NAMALWA (cell line): ENCODE measurements around the gene MUC5AC.
"Not testable (repeated sequence)": the region's sequence is repeated elsewhere in the genome, so short reads cannot be mapped to it uniquely, and the experiment has no call there.

Experiments used
- DNase-seq: peaks from one replicate; pipeline ENCODE4 v3.0.0-alpha.2; 2015; ENCODE audit warnings: low spot score

Gene MUC5AC

DNA sequence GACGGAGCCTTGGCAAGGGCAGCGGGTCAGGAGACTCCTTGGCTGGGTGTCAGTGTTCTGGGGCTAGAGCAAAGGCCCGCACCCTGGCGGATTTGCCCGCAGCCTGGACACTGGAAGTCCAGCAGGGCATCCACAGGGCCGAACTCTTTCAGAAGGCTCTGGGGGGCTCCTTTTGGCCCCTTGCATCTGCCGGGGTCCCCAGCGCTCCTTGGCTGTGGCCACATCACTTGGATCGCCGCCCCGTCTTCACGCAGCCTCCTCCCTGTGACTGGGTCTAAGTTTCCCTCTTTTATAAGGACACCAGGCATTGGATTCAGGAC is 20.0 kb downstream of the MUC5AC start:
- DNase-seq = no peak

DNA sequence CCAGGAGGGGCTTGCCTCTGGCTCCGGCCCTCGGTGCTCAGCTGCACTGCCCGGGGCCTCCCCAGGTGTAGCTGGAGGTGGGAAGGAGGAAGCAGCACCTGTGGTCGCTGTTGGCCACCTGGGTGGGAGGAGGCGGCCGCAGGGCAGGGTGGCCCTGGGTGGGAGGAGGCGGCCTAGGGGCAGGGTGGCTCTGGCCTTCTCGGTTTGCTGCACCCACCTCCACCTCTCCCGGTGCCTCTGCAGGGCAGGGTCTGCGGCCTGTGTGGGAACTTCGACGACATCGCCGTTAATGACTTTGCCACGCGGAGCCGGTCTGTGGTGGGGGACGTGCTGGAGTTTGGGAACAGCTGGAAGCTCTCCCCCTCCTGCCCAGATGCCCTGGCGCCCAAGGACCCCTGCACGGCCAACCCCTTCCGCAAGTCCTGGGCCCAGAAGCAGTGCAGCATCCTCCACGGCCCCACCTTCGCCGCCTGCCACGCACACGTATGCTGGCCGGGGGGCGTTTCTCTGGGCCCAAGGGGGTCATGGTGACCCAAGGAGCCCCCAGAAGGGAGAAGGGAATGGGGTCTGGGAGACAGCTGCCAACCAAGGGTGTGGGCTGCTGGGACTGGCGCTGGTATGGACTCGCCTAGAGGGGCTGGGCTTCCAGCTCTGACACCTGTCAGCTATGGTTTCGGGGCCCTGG is 20.6 kb downstream of the MUC5AC start:
- DNase-seq = no peak

DNA sequence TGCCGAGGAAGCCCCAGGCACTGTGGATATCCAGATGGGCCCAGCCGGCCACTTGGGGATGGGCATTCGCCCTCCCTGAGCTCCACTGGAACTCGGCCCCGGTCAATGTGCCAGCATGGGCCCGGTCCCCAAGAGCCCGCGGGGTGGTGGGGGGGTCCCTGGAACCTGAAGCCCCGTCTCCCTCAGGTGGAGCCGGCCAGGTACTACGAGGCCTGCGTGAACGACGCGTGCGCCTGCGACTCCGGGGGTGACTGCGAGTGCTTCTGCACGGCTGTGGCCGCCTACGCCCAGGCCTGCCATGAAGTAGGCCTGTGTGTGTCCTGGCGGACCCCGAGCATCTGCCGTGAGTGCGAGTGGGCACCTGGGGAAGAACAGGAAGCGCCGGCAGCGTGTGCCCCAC is 21.2 kb downstream of the MUC5AC start:
- no peak for DNase-seq

DNA sequence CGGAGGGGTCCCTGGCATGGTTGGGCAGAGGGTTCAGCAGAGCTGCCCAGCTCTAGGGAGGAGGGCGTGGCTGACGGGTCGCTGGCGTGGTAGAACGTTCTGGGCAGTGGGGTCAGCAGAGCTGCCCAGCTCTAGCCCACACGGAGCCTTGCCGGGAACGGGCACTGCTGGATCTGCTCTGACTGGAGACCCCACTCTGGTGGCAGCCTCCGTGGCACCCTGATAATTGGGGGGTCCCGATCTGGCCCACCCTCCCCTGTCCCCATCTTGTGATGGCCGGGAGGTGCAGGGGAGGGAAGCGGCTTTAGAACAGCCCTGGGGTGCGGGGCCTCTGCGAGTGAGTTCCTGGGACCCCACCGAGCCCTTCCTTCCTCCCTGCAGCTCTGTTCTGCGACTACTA is 21.9 kb downstream of the MUC5AC start:
- no peak for DNase-seq

DNA sequence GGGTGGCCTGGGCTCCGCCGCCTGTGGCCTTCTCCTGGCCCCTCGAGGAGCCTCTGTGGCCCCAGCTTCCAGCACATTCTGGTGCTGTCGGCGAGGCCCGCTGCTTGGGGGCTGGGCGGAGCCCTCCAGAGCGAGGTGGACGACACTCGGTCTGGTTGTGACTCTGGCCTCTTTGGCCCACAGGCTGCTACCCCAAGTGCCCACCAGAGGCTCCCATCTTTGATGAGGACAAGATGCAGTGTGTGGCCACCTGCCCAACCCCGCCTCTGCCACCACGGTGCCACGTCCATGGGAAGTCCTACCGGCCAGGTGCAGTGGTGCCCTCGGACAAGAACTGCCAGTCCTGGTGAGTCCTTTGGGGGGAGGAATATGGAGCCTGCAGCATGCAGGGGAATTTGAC is 22.4 kb downstream of the MUC5AC start:
- no peak for DNase-seq

DNA sequence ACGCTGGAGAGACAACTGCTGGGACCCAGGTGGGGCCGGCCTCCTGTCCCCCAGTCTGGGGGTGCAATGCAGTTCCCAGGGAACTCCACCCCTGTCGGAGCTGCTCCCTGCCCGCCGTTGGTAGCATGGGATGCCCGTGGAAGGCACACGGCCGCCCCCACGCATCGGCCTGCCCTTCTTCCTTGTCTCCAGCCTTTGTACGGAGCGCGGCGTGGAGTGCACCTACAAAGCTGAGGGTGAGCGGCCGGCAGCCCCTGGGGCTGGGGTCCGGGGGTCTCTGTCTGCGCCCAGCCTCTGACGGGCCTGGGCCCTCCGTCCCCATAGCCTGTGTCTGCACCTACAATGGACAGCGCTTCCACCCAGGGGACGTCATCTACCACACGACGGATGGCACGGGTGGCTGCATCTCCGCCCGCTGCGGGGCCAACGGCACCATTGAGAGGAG is 23.2 kb downstream of the MUC5AC start:
- no peak for DNase-seq

DNA sequence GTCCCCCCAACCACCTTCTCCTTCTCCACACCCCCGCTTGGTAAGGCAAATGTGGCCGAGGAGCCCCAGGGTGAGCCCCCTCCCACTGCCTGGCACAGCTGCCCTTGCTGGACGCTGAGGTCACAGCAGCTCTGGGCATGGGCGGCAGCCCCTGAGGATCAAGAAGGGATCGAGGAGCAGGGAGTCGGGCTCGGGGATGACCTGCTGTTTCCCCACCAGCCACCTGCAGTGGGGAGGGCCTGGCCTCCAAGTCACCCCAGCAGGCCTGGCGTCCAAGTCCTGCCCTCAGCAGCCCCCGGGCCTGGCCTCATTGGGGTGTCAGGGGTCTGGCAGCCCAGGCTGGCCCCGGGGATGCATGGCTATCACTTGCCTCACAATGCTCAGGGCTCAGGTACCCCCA is 23.7 kb downstream of the MUC5AC start:
- DNase-seq = no peak

DNA sequence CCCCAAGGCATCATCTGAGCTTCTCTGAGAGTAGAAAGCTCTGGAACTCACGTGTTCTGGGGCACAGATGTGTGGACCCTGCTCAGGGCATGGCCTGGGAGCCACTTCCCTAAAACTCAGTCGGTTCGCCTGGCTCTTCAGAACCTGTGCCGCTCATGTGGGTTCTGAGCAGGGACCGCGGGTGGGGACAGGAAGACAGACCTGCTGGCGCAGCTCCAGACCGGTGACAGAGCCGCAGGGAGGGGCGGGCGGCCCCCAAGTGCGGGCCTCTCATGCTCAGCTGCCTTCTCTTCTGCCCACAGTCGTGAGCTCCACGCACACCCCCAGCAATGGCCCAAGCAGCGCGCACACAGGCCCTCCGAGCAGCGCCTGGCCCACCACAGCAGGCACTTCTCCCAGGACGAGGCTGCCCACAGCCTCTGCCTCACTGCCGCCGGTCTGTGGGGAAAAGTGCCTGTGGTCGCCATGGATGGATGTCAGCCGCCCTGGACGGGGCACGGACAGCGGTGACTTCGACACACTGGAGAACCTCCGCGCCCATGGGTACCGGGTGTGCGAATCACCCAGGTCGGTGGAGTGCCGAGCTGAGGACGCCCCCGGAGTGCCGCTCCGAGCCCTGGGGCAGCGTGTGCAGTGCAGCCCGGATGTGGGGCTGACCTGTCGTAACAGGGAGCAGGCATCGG is 24.2 kb downstream of the MUC5AC start:
- no peak for DNase-seq

DNA sequence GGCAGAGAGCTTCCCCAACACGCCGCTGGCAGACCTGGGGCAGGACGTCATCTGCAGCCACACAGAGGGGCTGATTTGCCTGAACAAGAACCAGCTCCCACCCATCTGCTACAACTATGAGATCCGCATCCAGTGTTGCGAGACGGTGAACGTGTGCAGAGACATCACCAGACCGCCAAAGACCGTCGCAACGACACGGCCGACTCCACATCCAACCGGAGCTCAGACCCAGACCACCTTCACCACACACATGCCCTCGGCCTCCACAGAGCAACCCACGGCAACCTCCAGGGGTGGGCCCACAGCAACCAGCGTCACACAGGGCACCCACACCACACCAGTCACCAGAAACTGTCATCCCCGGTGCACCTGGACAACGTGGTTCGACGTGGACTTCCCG is 26.4 kb downstream of the MUC5AC start:
- DNase-seq = not testable (repeated sequence)

DNA sequence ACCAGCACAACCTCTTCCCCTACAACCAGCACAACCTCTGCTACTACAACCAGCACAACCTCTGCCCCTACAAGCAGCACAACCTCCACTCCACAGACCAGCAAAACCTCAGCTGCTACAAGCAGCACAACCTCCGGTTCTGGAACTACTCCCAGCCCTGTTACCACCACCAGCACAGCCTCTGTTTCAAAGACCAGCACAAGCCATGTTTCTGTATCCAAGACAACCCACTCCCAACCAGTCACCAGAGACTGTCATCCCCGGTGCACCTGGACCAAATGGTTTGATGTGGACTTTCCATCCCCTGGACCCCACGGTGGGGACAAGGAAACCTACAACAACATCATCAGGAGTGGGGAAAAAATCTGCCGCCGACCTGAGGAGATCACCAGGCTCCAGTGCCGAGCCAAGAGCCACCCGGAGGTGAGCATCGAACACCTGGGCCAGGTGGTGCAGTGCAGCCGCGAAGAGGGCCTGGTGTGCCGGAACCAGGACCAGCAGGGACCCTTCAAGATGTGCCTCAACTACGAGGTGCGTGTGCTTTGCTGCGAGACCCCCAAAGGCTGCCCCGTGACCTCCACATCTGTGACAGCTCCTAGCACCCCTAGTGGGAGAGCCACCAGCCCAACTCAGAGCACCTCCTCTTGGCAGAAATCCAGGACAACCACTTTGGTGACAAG is 30.8 kb downstream of the MUC5AC start:
- DNase-seq = not testable (repeated sequence)

DNA sequence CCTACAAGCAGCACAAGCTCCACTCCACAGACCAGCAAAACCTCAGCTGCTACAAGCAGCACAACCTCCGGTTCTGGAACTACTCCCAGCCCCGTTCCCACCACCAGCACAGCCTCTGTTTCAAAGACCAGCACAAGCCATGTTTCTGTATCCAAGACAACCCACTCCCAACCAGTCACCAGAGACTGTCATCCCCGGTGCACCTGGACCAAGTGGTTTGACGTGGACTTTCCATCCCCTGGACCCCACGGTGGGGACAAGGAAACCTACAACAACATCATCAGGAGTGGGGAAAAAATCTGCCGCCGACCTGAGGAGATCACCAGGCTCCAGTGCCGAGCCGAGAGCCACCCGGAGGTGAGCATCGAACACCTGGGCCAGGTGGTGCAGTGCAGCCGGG is 32.1 kb downstream of the MUC5AC start:
- DNase-seq = not testable (repeated sequence)

DNA sequence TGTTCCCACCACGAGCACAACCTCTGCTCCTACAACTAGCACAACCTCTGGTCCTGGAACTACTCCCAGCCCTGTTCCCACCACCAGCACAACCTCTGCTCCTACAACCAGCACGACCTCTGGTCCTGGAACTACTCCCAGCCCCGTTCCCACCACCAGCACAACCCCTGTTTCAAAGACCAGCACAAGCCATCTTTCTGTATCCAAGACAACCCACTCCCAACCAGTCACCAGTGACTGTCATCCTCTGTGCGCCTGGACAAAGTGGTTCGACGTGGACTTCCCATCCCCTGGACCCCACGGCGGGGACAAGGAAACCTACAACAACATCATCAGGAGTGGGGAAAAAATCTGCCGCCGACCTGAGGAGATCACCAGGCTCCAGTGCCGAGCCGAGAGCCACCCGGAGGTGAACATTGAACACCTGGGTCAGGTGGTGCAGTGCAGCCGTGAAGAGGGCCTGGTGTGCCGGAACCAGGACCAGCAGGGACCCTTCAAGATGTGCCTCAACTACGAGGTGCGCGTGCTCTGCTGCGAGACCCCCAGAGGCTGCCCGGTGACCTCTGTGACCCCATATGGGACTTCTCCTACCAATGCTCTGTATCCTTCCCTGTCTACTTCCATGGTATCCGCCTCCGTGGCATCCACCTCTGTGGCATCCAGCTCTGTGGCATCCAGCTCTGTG is 34.2 kb downstream of the MUC5AC start:
- not testable (repeated sequence) for DNase-seq

DNA sequence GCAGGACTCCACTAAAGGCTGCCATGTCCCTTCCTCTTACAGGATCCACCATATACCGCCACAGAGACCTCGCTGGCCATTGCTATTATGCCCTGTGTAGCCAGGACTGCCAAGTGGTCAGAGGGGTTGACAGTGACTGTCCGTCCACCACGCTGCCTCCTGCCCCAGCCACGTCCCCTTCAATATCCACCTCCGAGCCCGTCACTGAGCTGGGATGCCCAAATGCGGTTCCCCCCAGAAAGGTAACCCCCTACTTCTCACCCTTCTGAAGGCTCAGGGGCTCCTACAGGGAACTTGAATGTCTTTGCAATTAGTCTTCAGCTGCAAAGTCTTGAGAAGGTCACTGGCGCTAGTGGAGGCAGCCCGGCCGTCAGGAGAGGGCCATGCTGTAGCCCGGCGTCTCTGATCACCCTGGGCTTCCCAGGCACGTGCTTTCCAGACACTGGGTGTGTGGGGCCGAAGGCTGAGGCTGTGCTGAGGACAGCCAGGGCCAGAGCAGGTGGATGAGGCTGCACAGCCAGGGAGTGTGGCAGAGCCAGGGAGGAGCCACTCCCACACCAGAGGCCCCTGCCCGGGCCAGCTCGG is 35.1 kb downstream of the MUC5AC start:
- no peak for DNase-seq

DNA sequence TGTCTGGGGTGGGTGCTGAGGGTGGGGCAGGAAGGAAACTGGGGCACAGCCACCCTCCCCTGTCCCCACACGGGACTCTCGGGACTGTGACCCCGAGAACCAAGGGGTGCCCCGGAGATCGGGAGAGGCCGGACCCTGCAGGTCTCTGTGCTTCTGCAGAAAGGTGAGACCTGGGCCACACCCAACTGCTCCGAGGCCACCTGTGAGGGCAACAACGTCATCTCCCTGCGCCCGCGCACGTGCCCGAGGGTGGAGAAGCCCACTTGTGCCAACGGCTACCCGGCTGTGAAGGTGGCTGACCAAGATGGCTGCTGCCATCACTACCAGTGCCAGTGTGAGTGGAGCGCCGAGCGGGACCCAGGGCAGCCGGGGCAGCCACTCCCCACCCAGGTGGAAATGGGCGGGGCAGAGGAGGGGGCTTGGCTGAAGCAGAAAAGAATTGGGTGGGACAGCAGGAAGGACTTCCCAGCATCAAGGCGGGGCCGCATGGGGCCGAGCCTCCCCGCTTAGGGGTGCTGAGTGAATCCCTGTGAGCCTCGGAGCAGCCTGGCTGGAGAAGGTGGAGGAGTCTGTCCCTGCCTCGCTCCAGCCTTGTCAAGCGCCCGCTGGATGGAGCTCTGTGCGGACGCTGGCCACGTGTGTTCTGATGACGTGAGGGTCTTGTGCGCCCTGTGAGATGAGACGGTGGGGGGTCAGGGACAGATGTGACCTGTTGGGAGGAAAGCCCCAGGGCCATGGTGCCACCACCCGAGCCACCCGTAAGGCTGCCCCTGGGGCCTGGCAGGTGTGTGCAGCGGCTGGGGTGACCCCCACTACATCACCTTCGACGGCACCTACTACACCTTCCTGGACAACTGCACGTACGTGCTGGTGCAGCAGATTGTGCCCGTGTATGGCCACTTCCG is 35.8 kb downstream of the MUC5AC start:
- no peak for DNase-seq

DNA sequence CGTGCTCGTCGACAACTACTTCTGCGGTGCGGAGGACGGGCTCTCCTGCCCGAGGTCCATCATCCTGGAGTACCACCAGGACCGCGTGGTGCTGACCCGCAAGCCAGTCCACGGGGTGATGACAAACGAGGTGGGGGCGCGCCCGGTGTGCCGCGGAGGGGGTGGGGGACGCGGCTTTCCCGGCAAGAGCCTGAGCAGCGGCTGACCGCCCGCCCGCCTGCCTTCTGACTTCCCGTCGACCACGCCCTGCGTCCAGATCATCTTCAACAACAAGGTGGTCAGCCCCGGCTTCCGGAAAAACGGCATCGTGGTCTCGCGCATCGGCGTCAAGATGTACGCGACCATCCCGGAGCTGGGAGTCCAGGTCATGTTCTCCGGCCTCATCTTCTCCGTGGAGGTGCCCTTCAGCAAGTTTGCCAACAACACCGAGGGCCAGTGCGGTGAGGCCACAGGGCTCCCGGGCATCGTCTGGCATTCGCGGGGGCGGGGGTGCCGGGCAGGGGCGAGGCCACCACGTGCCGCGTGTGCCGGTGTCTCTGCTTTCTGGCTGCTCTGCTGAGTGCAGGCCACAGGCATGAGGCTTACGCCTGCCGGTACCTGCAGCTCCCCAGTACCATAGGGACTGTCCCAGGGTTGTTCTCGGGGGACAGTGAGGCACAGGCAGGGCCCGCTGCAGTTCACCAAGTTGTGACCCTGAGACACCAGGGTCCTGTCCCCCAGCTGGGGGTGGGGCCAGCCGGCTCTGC is 36.7 kb downstream of the MUC5AC start:
- DNase-seq = no peak

DNA sequence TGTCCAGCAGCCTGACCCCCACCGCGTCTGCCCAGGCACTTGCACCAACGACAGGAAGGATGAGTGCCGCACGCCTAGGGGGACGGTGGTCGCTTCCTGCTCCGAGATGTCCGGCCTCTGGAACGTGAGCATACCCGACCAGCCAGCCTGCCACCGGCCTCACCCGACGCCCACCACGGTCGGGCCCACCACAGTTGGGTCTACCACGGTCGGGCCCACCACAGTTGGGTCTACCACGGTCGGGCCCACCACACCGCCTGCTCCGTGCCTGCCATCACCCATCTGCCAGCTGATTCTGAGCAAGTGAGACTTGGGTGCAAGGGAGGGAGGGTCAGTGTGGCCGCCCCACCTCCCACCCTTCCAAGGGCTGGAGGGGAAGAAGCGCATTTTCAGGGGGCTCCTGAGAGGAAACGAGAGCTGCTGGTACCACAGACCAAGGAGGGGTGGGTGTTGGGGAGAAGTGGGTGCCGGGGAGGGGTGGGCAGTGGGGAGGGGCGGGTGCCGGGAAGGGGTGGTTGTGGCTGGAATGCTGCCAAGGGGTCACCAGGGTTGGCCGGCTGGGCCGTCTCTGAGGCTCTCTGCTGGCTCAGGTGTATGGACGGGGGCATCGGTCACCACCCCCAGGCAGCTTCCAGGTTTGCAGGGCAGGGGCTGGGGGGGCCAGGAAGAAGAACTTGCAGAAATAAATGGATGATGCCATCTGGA is 37.4 kb downstream of the MUC5AC start:
- DNase-seq = no peak

DNA sequence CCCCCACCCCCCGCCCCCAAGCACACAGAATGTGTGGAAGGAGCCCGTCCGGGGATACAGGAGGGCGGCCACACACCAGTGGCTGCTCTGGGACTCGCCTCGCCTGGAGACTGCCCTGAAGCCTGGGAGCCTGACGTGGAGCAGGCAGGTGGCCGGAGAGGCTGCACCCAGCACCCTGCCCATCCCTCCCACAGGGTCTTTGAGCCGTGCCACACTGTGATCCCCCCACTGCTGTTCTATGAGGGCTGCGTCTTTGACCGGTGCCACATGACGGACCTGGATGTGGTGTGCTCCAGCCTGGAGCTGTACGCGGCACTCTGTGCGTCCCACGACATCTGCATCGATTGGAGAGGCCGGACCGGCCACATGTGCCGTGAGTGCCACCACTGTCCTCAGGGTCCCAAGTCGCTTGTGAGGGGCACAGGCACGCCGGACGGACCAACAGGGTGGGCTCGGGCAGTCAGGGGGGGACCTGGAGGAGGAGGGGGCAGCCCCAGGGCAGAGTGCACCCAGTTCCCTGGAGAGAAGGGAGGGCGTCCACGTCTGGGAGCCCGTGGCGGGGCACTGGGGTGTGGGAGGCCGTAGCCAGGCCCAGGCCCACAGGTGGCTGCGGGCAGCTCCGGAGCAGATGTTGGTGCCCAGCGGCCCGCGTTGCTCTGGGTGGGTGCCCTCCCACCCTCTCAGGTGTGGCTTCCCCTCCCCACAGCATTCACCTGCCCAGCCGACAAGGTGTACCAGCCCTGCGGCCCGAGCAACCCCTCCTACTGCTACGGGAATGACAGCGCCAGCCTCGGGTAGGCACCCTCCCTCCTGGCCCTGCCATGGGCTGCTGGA is 38.1 kb downstream of the MUC5AC start:
- DNase-seq = no peak

DNA sequence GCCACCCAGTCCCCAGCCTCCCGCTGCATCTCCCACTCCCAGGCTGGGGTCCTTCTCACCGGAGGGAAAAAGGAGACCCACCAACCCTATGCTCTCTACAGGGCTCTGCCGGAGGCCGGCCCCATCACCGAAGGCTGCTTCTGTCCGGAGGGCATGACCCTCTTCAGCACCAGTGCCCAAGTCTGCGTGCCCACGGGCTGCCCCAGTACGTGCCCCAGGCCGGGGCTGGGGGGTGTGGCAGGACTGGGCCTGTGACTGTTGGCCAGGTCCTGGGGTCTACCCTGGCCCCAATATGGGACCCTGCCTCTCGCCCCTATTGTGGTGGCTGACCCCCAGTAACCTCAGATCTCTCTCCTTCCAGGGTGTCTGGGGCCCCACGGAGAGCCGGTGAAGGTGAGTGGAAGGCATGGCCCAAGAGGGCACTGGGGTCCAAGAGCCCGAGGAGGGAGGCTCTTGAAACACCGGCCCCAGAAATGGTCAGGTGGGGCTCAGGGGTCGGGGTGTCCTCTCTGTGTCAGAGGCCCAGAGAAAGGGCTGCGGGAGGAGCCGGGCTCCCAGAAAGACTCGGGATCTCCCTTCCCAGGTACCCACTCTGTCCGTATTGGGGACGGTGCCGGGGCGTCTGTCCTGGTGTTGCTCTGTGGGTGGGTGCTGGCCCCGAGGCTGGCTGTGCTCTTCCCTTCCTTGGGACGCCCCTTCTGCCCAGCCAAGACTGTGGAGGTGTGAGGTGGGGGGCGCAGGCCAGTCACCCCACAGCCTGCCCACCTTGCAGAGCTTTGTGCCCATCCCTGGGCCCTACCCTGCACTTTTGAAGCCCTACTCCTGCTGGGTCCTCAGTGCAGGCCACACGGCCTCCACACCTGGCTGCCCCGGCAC is 39.0 kb downstream of the MUC5AC start:
- no peak for DNase-seq
